NCI-H446 treated with DMSO at 0.1 percent for 48 hours (cell line): ENCODE data around the gene LHX8.
A peak's percentile ranks its signal among the peaks of the same experiment; 100 is the strongest.
"Not testable (repeated sequence)": the region's sequence is repeated elsewhere in the genome, so short reads cannot be mapped to it uniquely, and the experiment has no call there.

Source experiments
- DNase-seq: peaks from one replicate; lab custom pipeline; 2025; lab: John Stamatoyannopoulos, UW

LHX8 gene

DNA sequence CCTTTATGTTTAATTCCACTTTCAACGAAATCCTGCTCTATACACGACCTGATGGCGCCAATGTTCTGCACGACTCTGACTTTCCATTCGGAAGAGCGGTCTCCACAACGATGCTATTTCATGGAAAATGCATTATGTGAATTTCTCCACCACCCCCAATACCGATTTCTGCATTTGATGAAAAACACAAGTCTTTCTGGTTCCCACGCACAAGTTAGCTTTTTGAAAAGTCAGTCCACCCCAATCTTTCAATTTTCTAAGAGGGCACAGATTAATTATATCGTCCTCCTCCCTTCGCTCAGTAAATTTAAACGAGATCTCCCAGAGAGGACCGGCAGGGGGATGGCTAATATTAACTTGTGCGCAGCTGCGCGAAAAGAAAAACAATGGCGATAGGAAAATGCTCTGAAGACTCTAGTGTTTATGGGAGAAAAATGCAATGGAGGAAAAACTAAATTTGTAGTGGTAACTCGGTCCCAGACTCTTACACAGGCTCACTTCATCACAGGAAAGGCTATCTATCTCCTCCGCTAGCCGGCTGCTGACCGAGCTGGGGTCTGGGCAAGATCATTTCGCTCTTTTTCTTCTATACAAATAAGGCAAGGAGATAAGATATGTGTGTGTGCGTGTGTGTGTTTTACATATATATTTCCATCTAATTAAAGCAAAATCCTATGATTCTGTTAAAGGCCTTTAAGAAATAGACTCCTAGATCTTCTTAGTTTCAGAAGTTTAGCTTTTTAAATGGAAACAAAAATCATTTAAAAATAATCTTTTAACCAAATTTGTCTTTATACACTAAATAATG is 1.2 kb upstream of the LHX8 start:
- no peak for DNase-seq

DNA sequence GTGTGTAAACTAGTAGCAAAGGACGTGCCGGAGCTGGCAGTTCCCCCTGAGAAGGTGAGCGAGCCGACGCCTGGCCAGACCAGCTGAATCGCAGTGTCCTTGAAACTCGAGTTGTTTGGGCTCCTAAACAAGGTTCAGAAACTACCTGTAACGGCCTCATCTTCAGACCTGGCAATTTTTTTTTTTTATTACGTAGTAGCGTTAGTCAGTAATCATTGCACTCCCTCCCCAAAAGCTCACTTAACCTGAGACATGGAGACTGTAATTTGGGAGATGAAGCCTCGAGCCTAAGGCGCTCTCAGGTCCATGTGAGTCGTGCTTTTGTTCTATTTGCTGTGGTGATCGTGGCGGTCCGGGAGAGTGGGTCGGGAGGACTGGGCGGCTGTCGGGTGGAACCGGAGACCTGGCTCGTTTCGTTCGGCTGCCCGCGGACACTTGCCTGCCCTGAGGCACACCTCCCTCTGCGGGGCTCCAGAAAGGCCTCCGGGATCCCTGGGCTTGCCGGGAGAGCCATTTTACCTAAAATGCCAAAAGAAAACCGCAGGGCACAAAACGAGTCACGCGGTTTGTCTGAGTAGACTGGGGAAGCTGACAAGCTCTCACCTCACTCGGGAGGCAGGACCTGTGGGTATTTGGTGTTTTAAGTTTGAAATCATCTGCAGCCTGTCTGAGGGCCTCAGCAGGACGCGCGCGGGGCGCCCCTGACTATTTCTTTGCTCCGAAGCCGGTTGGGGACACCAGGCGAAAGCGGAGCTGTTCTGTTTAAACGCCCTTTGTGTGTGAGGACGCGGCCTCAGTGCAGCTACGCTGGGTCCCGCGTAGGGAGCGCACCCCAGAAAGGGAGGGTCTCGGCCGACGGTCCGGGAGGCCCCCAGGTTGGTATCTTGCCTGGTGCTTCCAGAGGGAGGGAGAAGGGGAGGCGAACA is 722 bp downstream of the LHX8 start:
- DNase-seq = no peak

- no peak for DNase-seq
Measured at GRCh38 chr1:75135573-75136194, 1.5 kb downstream of the LHX8 start.

- no peak for DNase-seq
Measured at GRCh38 chr1:75136195-75136815, 2.1 kb downstream of the LHX8 start.

DNA sequence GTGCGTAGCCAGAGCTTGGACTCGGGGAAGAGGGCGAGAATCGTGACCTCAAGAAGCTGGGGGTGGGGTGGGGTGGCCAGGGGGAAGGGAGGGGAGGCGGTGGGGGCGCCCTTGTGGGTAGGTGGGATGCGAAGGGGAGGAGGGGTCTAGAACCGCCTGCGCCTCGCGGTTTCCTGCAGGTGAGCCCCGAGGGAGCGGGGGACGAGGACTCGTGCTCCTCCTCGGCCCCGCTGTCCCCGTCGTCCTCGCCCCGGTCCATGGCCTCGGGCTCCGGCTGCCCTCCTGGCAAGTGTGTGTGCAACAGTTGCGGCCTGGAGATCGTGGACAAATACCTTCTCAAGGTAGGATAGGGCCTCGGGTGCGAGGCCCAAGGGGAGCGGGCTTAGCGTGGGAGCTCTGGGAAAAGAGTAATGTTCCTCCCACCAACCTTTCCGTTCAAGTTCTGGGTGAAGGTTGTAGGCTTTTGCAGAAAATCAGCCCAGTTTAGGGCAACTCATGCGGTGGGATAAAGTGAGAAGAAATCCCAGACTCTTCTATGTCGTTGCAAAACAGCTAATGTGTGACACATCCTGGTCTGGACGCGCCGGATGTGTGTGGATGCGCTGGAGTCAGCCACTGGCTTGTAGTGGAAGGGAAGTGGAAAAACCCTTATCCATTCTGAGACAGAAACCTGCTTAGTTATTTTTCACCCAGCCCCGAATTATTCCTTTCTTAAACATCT is 2.9 kb downstream of the LHX8 start:
- DNase-seq = no peak

DNA sequence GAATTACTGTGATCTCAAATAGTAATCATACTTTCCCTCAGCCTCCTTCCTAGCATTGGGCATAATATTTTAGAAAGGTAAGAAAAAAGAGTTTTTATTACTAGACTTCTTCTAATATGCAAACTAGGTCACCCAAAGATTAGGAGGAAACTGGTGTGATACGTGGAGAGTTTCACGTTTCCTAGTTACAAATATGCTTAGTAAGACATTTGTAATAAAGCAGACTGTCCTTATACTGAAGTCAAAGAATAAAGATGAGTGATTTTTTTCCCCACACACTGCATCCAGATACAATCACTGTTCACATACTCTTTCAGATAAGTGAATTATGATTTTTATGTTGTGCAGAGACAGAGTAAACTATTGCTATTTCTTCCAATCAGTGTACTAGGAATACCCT is 17.9 kb downstream of the LHX8 start:
- DNase-seq = no peak

DNA sequence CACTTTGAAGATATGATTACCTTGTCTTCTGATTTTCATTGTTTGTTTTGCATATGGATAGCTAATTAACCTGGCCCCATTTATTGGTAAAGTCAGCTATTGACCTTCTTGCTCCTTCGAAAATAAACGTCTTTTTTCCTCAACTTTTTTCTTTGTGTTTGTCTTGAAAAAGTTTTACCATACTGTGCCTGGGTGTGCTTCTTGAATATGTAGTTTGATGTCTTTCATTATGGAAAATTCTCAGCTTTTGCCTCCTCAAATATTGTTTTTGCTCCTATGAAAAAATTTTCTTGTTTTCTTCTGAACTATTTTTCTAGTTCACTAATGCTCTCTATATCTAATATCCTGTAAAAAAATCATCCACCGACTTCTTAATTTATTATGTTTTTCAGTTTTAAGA is 25.0 kb downstream of the LHX8 start:
- no peak for DNase-seq

DNA sequence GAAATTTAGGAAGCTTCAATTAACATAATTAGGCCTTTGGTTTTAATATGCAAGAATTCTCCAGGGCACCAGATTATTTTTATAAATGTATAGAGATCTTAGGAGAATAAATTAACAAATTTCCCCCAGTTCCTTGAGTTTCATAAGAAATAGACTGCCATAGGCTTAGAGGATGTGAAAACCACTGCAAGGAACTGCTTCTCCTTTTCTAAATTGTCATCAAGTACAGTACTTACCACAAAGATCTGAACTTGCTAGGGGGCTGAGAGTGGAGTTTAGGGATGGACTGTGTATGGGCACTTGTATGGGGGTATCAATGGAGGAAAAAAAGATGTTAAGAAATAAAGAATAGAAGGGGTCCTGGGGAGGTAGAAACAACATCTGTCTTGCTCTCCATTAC is 31.1 kb downstream of the LHX8 start:
- DNase-seq = no peak

DNA sequence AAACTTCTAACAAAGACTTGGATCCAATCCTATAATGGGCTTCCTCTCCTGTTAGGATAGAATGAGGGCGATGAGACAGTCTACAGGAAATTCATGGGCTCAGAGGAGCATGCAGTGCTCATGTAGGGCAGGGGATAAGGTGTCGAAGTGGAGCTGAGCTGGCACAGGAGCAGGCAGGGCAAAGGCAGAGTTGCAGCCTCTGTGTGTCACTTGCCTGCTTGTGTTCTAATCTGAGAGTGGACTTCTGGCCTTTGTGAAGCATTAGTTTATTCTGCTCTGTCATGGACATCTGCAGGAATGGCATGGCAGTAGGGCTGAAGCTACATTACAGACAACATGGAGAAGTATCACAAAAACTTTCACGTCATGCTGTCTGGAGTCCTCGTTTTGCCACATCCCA is 32.6 kb downstream of the LHX8 start:
- no peak for DNase-seq

DNA sequence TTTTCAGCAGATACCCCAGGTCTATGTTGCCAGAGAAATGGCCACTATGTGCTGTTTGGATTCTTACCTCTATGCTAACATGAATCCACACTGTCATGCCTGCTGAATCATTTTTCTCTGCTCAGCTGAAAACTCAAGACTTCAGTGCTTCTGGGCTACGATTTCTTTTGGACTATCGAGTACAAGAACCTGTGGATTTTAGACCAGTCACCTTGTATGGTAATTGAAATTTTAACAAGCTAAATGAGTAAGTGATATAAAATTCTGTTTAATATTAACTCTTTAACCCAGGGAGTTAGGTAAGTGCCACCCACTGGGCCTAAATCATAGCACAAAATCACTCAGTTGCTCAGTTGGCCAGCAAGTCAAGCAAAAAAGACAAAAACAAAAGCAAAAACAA is 35.8 kb downstream of the LHX8 start:
- DNase-seq = no peak

DNA sequence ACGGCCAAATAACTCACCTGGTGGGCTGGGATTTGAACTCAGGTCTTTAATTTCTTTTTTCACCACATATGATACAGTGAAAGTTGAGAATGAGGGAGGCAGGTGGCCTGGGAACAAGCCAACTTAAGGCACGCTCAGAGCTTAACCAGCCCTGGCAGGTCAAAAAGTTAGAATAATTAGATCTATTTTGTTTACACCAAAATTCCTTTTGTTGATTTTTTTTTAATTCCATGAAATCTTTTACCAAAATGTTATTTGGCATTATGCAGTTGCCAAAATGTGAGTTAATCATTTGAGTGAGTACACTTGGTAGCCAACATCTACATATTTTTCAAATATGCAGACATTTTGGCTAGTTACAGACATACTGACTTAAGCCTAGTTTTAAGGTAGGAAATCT is 36.8 kb downstream of the LHX8 start:
- peak; percentile 38 for DNase-seq

GRCh38 chr1:75171876-75172275 is 37.7 kb downstream of the LHX8 start:
- DNase-seq = peak; percentile 63

DNA sequence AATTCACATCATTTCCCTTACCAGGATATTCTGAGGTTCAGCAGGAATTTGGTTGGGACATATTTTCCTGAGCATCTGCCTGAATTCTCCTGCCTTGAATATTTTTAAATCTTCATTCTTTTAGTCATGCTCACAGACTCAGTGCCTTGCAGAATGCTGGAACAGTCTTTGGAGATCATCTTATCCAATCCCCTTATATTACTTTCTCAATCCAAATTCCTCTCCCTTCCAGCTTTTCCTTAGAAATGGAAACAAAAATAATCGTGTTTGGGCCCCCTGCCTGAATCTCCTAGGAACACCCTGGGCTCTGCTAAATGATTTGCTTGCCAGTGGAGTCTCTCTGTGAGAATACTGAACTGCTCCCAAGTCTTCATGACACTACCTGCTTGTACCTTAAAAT is 38.4 kb downstream of the LHX8 start:
- no peak for DNase-seq

GRCh38 chr1:75174031-75174760 is 40.0 kb downstream of the LHX8 start:
- peak; percentile 52 for DNase-seq

DNA sequence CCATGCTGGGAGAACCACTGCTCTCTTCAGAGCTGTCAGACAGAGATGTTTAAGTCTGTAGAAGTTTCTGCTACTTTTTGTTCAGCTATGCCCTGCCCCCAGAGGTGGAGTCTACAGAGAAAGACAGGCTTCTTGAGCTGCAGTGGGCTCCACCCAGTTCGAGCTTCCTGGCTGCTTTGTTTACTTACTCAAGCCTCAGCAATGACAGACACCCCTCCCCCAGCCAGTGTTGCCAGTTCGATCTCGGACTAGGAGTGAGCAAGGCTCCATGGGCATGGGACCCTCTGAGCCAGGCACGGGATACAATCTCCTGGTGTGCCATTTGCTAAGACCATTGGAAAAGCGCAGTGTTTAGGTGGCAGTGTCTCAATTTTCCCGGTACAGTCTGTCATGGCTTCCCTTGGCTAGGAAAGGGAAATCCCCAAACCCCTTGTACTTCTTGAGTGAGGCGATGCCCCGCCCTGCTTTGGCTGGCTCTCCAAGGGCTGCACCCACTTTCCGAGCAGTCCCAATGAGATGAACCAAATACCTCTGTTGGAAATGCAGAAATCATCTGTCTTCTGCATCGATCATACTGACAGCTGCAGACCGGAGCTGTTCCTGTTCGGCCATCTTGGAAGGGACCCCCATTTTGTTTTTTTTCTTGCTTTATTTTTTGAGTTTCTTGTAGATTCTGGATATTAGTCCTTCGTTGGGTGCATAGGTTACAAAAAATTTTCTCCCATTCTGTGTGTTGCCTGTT is 47.2 kb downstream of the LHX8 start:
- not testable (repeated sequence) for DNase-seq

DNA sequence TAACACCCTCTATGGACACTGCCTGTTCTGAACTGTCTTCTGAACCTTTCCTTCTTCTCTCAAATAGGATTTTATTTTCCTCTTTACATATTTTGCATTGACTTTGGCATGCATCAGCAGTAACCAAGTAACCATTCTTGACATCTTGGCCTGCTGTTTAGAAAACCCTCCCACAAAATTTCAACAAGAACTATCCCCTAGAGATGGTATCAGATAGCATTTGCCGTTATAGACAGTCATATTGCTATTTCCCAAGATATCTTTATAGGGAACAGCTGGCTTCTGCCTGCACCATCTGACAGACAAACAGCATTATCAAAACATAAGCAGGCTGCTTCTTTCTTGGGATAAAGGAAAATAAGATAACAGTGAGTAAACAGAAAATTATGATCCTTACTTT is 54.7 kb downstream of the LHX8 start:
- peak; percentile 54 for DNase-seq

- no peak for DNase-seq
Measured at GRCh38 chr1:75198163-75198562, 64.0 kb downstream of the LHX8 start.

GRCh38 chr1:75198761-75199160 is 64.6 kb downstream of the LHX8 start:
- peak; percentile 23 for DNase-seq

DNA sequence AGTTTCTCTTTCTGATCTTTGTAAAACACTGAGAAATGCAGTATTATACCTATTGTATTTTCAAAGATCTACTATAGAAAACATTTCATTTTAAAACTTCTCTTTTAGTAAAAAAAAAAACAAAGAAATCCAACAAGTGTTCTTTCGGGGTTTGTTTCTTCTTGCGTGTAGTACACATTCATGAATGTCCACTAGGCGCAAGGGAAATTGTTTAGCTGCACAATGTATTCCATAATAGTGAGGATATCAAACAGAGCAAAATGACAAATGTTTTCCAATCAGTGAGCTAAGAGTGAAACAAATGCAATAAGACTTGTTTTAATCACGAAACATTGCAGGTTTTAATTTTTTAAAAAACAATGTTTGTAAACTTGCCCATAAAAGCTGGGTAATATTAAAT is 68.6 kb downstream of the LHX8 start:
- DNase-seq = no peak
